Esophagus (tissue), 2 donors: ENCODE results near the gene IFIT1. TPM values are rescaled to one million over a fixed set of nuclear protein-coding genes. Genes with fewer than 3 reads are reported as not detected.

ENCODE experiments used
- H3K27ac ChIP-seq, 2 donors: one replicate each; pipeline ENCODE4 v1.5.1; 2013; ENCODE audit warnings: low read depth in 2 of 2, mild to moderate bottlenecking in 2 of 2, inconsistent platforms in 1 of 2, low read length in 1 of 2, moderate library complexity in 1 of 2
- H3K27me3 ChIP-seq, 2 donors: one replicate each; pipeline ENCODE4 v1.6.1; 2013; ENCODE audit warnings: low read length in 2 of 2, control low read depth in 1 of 2, mild to moderate bottlenecking in 1 of 2; ENCODE audit not compliant: insufficient read depth in 2 of 2, control insufficient read depth in 1 of 2
- H3K36me3 ChIP-seq, 2 donors: one replicate each; pipeline ENCODE4 v1.6.1; 2013; ENCODE audit warnings: low read length in 1 of 2; ENCODE audit not compliant: control insufficient read depth in 2 of 2, insufficient read depth in 2 of 2
- H3K4me1 ChIP-seq, 2 donors: one replicate each; pipeline ENCODE4 v1.6.1; 2013; ENCODE audit warnings: low read length in 1 of 2; ENCODE audit not compliant: control insufficient read depth in 2 of 2, insufficient read depth in 2 of 2
- H3K4me3 ChIP-seq, 2 donors: one replicate each; pipeline ENCODE4 v1.5.1; 2013; ENCODE audit warnings: low read length in 2 of 2, mild to moderate bottlenecking in 2 of 2, low read depth in 1 of 2, moderate library complexity in 1 of 2
- H3K9me3 ChIP-seq, 2 donors: one replicate each; pipeline ENCODE4 v1.6.1; 2013; ENCODE audit warnings: mild to moderate bottlenecking in 2 of 2, low read depth in 1 of 2, low read length in 1 of 2, moderate library complexity in 1 of 2; ENCODE audit not compliant: control insufficient read depth in 2 of 2, insufficient read depth in 1 of 2
- WGBS, 2 donors: extraction: QIAGEN DNeasy Blood & Tissue Kit; methylation state at CpG; one replicate each; pipeline ENCODE4 v1.1.7; 2013; 5-methylcytosine and 5-hydroxymethylcytosine counted together
- polyA plus RNA-seq, 2 donors: library from polyadenylated mRNA; stranded (reverse); fragments of 200-250 nt; gene quantifications; one replicate each; pipeline ENCODE4 v1.2.3, GENCODE V29; 2013
- donor health status: healthy with polysubstance abuse.
- donor health status: Bipolar disorder and iron deficiency.

Gene IFIT1
- polyA plus RNA-seq, 2 donors = 2.3 to 2.7 TPM

DNA sequence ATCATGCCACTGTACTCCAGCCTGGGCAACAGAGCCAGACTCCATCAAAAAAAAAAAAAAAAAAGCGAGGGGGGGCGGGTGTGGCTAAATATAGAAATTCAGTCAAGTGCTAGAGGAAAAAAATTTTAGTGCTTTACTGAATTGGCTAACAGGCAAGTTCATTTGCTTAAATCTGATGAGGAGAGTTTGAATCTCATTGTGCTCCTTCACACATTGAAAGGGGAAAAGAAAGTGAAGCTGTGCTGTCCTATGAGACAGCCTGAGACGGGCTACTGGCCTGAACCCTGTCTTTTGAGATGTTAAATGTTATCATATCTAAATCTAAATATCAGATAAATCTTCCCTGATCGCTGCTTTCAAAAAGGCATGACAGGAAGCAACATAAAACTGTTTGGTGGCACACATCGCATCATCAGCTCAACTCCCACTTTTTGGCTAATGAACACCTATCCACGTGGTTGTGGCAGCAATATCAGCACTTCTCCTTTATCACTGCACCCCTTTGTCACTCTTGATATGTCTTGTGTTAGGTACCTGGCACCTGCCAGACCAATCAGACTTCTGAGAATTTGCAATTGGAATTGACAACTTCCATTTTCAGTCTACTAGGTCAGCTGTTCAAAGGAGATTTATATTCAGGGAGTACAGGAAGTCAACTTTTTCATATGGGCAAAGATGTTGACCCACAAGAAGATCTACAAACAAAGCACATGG is 28.5 kb upstream of the IFIT1 start:
- 80 to 86% methylated on average over 6 of the region's 6 CpGs for WGBS, 2 donors
- H3K27ac ChIP-seq = no peak overlapping the region
- no peaks in the 10 kb centered on the region for H3K27me3 ChIP-seq
- no peaks in the 10 kb centered on the region for H3K36me3 ChIP-seq
- H3K4me1 ChIP-seq = no peaks in the 10 kb centered on the region
- H3K4me3 ChIP-seq = no peak overlapping the region
- no peaks in the 10 kb centered on the region for H3K9me3 ChIP-seq

- no peak overlapping the region for H3K4me3 ChIP-seq
- no peaks in the 10 kb centered on the region for H3K27me3 ChIP-seq
- no peaks in the 10 kb centered on the region for H3K4me1 ChIP-seq
- H3K9me3 ChIP-seq = no peaks in the 10 kb centered on the region
- H3K27ac ChIP-seq = no peak overlapping the region
- 91 to 100% methylated on average over 1 of the region's 1 CpG for WGBS, 2 donors
- H3K36me3 ChIP-seq = no peaks in the 10 kb centered on the region
Measured at GRCh38 chr10:89364531-89364930, 27.9 kb upstream of the IFIT1 start.

- no peak overlapping the region for H3K4me3 ChIP-seq
- no peak overlapping the region for H3K27ac ChIP-seq
- no peaks in the 10 kb centered on the region for H3K36me3 ChIP-seq
- H3K27me3 ChIP-seq = no peaks in the 10 kb centered on the region
- no peaks in the 10 kb centered on the region for H3K9me3 ChIP-seq
- no peaks in the 10 kb centered on the region for H3K4me1 ChIP-seq
- WGBS, 2 donors = 61 to 70% methylated on average over 4 of the region's 4 CpGs
Measured at GRCh38 chr10:89367529-89367928, 24.9 kb upstream of the IFIT1 start.

DNA sequence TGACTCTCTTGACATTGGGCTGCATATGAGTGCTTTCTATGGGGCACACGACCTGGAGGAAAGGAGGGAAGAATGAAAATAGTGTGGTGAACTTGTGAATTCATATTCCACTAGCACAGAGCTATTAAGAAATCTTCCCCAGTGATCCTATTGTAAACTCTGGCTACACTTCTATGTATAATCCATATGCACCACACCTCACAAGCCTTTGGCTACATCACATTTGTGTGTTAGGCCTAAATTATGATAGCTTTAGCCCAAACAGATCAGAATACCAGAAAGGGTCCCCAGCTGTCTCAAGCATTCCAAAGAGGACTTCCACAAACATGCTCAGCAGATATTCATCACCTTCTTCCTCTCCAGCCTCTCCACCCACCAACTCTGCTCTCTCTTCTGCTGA is 24.3 kb upstream of the IFIT1 start:
- Histone ChIP-seq H3K36me3 (no peaks in the 10 kb centered on the region), H3K4me1 (no peaks in the 10 kb centered on the region), H3K4me3 (no peak overlapping the region), H3K9me3 (no peaks in the 10 kb centered on the region), H3K27me3 (no peaks in the 10 kb centered on the region), H3K27ac (no peak overlapping the region)
- 59 to 62% methylated on average over 1 of the region's 1 CpG for WGBS, 2 donors

- WGBS, 2 donors = 63 to 65% methylated on average over 5 of the region's 5 CpGs
- no peaks in the 10 kb centered on the region for H3K9me3 ChIP-seq
- no peak overlapping the region for H3K4me3 ChIP-seq
- H3K27ac ChIP-seq = no peak overlapping the region
- H3K27me3 ChIP-seq = no peaks in the 10 kb centered on the region
- H3K36me3 ChIP-seq = no peaks in the 10 kb centered on the region
- H3K4me1 ChIP-seq = no peaks in the 10 kb centered on the region
Measured at GRCh38 chr10:89369156-89370105, 23.0 kb upstream of the IFIT1 start.

DNA sequence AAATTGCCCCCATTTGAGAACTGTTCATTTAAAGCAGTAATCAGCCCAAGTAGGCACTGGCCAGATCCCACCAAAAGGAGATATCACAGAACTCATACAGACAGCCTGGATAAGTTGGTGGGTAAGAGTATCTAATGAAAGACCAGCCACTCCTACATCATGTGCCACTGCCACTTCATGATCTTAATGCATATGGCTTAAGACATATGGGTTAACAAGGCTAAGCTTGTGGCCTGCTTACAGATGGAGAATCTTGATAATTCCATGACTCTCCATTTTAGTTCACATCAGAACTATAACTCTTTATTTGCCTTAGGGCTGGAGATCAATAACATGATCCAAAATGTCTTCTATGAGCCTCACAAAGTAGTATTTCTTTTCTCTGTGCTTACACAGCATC is 21.3 kb upstream of the IFIT1 start:
- H3K4me3 ChIP-seq = no peak overlapping the region
- no peak overlapping the region for H3K27ac ChIP-seq
- no peaks in the 10 kb centered on the region for H3K36me3 ChIP-seq
- H3K9me3 ChIP-seq = no peaks in the 10 kb centered on the region
- no peaks in the 10 kb centered on the region for H3K27me3 ChIP-seq
- H3K4me1 ChIP-seq = no peaks in the 10 kb centered on the region

- WGBS, 2 donors = 82 to 91% methylated on average over 3 of the region's 3 CpGs
- Histone ChIP-seq H3K4me3 (no peak overlapping the region), H3K36me3 (no peaks in the 10 kb centered on the region), H3K4me1 (no peaks in the 10 kb centered on the region), H3K27ac (no peak overlapping the region), H3K9me3 (no peaks in the 10 kb centered on the region), H3K27me3 (no peaks in the 10 kb centered on the region)
Measured at GRCh38 chr10:89371987-89372386, 20.4 kb upstream of the IFIT1 start.

DNA sequence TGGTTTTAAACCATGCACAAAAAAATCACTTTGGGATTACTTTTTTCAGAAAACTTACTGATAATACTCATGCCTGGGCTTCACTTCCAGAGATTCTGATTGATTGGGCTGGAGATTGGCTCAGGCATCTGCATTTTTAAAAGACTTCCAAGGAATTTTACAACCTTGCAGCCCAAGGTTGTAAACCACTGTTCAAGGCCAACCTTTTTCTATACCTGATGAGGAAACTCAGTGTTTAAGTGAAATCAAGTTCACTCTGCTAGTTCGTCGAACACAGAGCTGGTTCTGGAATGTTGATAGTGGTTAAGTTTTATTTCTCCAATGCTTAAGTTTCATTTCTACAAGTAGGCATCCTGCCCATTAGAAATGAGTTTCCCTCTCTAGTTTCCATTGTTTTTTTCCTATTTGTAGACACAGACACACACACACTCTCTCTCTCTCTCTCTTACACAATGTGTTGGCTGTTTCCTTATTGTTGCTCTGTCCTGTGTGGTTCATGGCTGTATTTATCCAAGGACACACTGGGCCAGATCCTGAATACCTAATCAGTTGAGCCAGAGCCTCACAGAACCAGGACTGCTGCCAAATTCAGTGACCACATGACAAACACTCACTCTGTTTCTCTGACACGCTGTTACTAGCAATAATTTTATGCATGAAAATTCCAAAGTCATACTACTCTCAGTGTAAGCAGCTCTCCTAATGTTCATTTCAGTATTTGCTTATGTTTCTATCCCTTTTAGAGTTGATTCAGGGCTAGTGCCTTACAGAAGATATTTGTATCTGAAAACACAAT is 18.3 kb upstream of the IFIT1 start:
- WGBS, 2 donors = 20 to 38% methylated on average over 3 of the region's 3 CpGs

DNA sequence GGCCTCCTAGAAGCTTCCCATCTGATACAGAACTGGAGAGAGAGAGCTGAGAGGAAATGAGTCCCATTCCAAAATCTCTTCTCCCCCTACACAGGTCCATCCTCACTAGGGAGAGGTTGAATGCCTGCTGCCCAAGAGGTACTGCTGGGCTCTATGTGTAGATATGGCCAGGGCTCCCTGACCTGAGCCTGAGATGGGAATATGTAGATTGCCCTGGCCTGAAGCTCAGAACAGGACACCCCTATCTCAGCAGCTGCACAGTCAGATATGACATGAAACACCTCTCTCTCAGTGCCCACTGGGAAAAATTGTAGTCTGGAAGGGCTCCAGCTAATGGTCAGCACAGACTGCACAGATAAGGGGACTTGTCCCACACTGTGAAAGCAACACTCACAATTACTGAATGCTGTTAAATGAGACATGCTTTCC is 17.7 kb upstream of the IFIT1 start:
- Histone ChIP-seq H3K27ac (peak overlapping the region; percentile 72 to 73), H3K4me3 (no peak overlapping the region), H3K9me3 (no peaks in the 10 kb centered on the region), H3K27me3 (no peaks in the 10 kb centered on the region), H3K4me1 (no peaks in the 10 kb centered on the region), H3K36me3 (no peaks in the 10 kb centered on the region)

More for the DNA sequence above, 18.3 kb upstream of the IFIT1 start:
- no peak overlapping the region for H3K4me3 ChIP-seq
- H3K27me3 ChIP-seq = no peaks in the 10 kb centered on the region
- H3K36me3 ChIP-seq = no peaks in the 10 kb centered on the region
- H3K4me1 ChIP-seq = no peaks in the 10 kb centered on the region
- H3K9me3 ChIP-seq = no peaks in the 10 kb centered on the region
- H3K27ac ChIP-seq = peak overlapping the region; percentile 55 to 72
